H1 (cell line): ENCODE measurements around the gene USP7.

Source experiments
- TF ChIP-seq, protein P1 (sequence below): IDR thresholded peaks from 2 replicates; pipeline ENCODE4 v1.6.1; 2012; ENCODE audit warnings: low read length, inconsistent platforms
- TF ChIP-seq, protein P2 (sequence below), 3 experiments: IDR thresholded peaks; 1 replicate in 2 of 3; 2 replicates in 1 of 3; pipeline versions ENCODE4 v1.5.1 to v1.6.1; 2011; ENCODE audit warnings: low read length in 3 of 3, mild to moderate bottlenecking in 3 of 3, inconsistent platforms in 2 of 3, low read depth in 1 of 3, moderate library complexity in 1 of 3; ENCODE audit not compliant: insufficient read depth in 1 of 3; ENCODE audit errors: control extremely low read depth in 1 of 3

DNA sequence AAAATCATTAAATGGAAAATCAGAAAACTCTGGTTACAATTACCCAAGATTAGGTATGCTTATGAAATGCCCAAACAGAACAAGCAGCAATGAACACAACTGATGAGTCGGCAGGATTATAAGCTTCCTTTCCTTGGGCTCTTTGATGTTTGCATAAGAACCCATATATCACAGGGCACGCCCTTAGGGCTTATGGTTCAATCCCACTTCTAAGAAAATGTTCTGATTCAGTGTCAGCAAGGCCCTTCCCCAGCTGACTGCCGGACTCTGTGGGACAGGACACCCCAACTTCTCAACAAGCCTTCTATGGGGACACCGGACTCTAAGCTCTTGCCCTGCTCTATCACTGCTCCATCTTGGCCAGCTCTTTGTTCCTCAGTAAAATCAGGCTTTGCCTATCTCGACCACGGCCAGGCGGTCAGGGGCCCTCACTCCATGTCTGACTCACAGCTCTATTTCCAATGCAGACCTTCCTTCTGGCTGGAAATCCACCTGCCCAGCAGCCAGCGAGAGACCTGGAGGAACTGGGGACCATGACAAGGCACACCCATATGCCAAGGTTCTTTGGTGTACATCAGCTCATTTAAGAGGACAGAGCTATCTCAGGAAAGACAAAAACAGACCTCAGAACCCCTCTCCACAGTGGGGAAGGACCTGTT, 54.8 kb downstream of the USP7 start:
- TF ChIP-seq, protein P1, sequence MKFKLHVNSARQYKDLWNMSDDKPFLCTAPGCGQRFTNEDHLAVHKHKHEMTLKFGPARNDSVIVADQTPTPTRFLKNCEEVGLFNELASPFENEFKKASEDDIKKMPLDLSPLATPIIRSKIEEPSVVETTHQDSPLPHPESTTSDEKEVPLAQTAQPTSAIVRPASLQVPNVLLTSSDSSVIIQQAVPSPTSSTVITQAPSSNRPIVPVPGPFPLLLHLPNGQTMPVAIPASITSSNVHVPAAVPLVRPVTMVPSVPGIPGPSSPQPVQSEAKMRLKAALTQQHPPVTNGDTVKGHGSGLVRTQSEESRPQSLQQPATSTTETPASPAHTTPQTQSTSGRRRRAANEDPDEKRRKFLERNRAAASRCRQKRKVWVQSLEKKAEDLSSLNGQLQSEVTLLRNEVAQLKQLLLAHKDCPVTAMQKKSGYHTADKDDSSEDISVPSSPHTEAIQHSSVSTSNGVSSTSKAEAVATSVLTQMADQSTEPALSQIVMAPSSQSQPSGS, result no peak
- TF ChIP-seq, protein P2, sequence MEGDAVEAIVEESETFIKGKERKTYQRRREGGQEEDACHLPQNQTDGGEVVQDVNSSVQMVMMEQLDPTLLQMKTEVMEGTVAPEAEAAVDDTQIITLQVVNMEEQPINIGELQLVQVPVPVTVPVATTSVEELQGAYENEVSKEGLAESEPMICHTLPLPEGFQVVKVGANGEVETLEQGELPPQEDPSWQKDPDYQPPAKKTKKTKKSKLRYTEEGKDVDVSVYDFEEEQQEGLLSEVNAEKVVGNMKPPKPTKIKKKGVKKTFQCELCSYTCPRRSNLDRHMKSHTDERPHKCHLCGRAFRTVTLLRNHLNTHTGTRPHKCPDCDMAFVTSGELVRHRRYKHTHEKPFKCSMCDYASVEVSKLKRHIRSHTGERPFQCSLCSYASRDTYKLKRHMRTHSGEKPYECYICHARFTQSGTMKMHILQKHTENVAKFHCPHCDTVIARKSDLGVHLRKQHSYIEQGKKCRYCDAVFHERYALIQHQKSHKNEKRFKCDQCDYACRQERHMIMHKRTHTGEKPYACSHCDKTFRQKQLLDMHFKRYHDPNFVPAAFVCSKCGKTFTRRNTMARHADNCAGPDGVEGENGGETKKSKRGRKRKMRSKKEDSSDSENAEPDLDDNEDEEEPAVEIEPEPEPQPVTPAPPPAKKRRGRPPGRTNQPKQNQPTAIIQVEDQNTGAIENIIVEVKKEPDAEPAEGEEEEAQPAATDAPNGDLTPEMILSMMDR (IDR thresholded peaks at IDR 0.05; ENCODE audit: control extremely low read depth in 1 of 3, insufficient read depth in 1 of 3, low read depth in 1 of 3, low read length in 3 of 3), result no peak
